KMS-11 (cell line): ENCODE measurements around the gene SLITRK3.

Experiments
- H2AFZ ChIP-seq: fragments of 200-600 bp; sonication (generic); 2 replicates; pipeline ENCODE4 v1.6.1; 2016; ENCODE audit warnings: antibody characterized with exemption, mixed run types, low read depth
- H3K27ac ChIP-seq: fragments of 200-600 bp; sonication (generic); 2 replicates; pipeline ENCODE4 v1.6.1; 2016; ENCODE audit warnings: mild to moderate bottlenecking, mixed run types
- H3K27me3 ChIP-seq: fragments of 200-600 bp; sonication (generic); 2 replicates; pipeline ENCODE4 v1.6.1; 2017; ENCODE audit warnings: mild to moderate bottlenecking, low read depth, mixed run types, moderate library complexity; ENCODE audit not compliant: insufficient read depth
- H3K36me3 ChIP-seq: fragments of 200-600 bp; sonication (generic); 2 replicates; pipeline ENCODE4 v1.6.1; 2017; ENCODE audit warnings: mild to moderate bottlenecking, mixed run types; ENCODE audit not compliant: insufficient read depth
- H3K4me1 ChIP-seq: fragments of 200-600 bp; sonication (generic); 2 replicates; pipeline ENCODE4 v1.6.1; 2016; ENCODE audit warnings: mild to moderate bottlenecking, low read depth, mixed run types; ENCODE audit not compliant: poor library complexity, severe bottlenecking
- H3K4me2 ChIP-seq: fragments of 200-600 bp; sonication (generic); 2 replicates; pipeline ENCODE4 v1.7.0; 2016; ENCODE audit warnings: mild to moderate bottlenecking, mixed run types
- H3K4me3 ChIP-seq: fragments of 200-600 bp; sonication (generic); IDR thresholded peaks from 2 replicates; pipeline ENCODE4 v1.6.1; 2017; ENCODE audit warnings: low read depth, low read length, mixed read lengths; ENCODE audit not compliant: insufficient read depth
- H3K79me2 ChIP-seq: fragments of 200-600 bp; sonication (generic); 2 replicates; pipeline ENCODE4 v1.6.1; 2016; ENCODE audit warnings: low read depth, mixed run types; ENCODE audit not compliant: insufficient read depth
- H3K9ac ChIP-seq: fragments of 200-600 bp; sonication (generic); 2 replicates; pipeline ENCODE4 v1.6.1; 2016; ENCODE audit warnings: mild to moderate bottlenecking, mixed run types
- H4K20me1 ChIP-seq: fragments of 200-600 bp; sonication (generic); 2 replicates; pipeline ENCODE4 v1.6.1; 2016; ENCODE audit warnings: mild to moderate bottlenecking, mixed run types; ENCODE audit not compliant: insufficient read depth
- CTCF ChIP-seq: fragments of 200-600 bp; sonication (generic); conservative IDR thresholded peaks from 2 replicates; pipeline ENCODE4 v1.6.1; 2017; ENCODE audit warnings: low read depth, mild to moderate bottlenecking, antibody characterized with exemption, low read length, moderate library complexity, mixed read lengths

Gene SLITRK3

GRCh38 chr3:165162883-165163282 lies 33.3 kb downstream of the SLITRK3 start:
- Histone ChIP-seq H3K79me2 (no peaks in the 10 kb centered on the region), H3K4me2 (no peak overlapping the region), H3K27me3 (no peaks in the 10 kb centered on the region), H3K36me3 (no peaks in the 10 kb centered on the region), H4K20me1 (no peaks in the 10 kb centered on the region), H3K4me1 (no peaks in the 10 kb centered on the region), H3K27ac (no peak overlapping the region), H2AFZ (no peak overlapping the region), H3K9ac (no peak overlapping the region), H3K4me3 (no peak overlapping the region)
- no peak for TF ChIP-seq CTCF

GRCh38 chr3:165159760-165160421 lies 36.3 kb downstream of the SLITRK3 start:
- Histone ChIP-seq H3K27me3 (no peaks in the 10 kb centered on the region), H3K36me3 (no peaks in the 10 kb centered on the region)

GRCh38 chr3:165158011-165158410 lies 38.2 kb downstream of the SLITRK3 start:
- Histone ChIP-seq H4K20me1 (no peaks in the 10 kb centered on the region), H3K4me3 (no peak overlapping the region), H2AFZ (no peak overlapping the region), H3K79me2 (no peaks in the 10 kb centered on the region), H3K9ac (no peak overlapping the region), H3K27ac (no peak overlapping the region), H3K36me3 (no peaks in the 10 kb centered on the region), H3K4me2 (no peak overlapping the region), H3K27me3 (no peaks in the 10 kb centered on the region), H3K4me1 (no peaks in the 10 kb centered on the region)
- TF ChIP-seq CTCF = no peak

More at GRCh38 chr3:165159760-165160421, 36.3 kb downstream of the SLITRK3 start:
- Histone ChIP-seq H3K4me2 (no peak overlapping the region), H3K27ac (no peak overlapping the region), H3K4me3 (no peak overlapping the region), H2AFZ (no peak overlapping the region), H3K79me2 (no peaks in the 10 kb centered on the region), H4K20me1 (no peaks in the 10 kb centered on the region), H3K9ac (no peak overlapping the region), H3K4me1 (no peaks in the 10 kb centered on the region)
- no peak for TF ChIP-seq CTCF

GRCh38 chr3:165156757-165157420 lies 39.3 kb downstream of the SLITRK3 start:
- no peaks in the 10 kb centered on the region for H3K36me3 ChIP-seq
- no peaks in the 10 kb centered on the region for H3K79me2 ChIP-seq
- no peaks in the 10 kb centered on the region for H3K27me3 ChIP-seq
- no peak overlapping the region for H3K4me3 ChIP-seq
- TF ChIP-seq CTCF = no peak
- H2AFZ ChIP-seq = no peak overlapping the region
- no peaks in the 10 kb centered on the region for H3K4me1 ChIP-seq
- H3K4me2 ChIP-seq = no peak overlapping the region
- no peaks in the 10 kb centered on the region for H4K20me1 ChIP-seq
- no peak overlapping the region for H3K27ac ChIP-seq
- no peak overlapping the region for H3K9ac ChIP-seq
